ENCODE data around the gene ZNF664. TPM values are rescaled to one million over a fixed set of nuclear protein-coding genes. Genes with fewer than 3 reads are reported as not detected.

The ZNF664 gene
- total and polyA plus RNA-seq, 2 of the 13 experiments (the other 11 are each of a cell fraction or from before 2014, with no cell fraction given): 43.9 to 56.5 TPM

GRCh38 chr12:124019115-124019514, 46.1 kb downstream of the ZNF664 start:
- 0 out of 5 replicates have a peak, but pooled peaks cover 0 to 2% of the 10 kb centered on the region in 2 experiments for H3K36me3 ChIP-seq (replicated peaks in 1 of 2; ENCODE audit: control insufficient read depth in 1 of 2, insufficient read depth in 2 of 2, low read length in 2 of 2)
- no peak overlapping the region for H2AFZ ChIP-seq (ENCODE audit: low read length)
- FAIRE-seq (no peak), ATAC-seq (no peak), DNase-seq (ENCODE audit: low spot score) (no peak)
- no peak overlapping the region for H3K9ac ChIP-seq (ENCODE audit: insufficient read depth, low read depth, low read length)
- H3K4me1 ChIP-seq (ENCODE audit: insufficient read depth, low read length): no peaks in the 10 kb centered on the region
- no peak overlapping the region for H3K4me3 ChIP-seq (replicated peaks in 1 of 3; ENCODE audit: insufficient read depth in 1 of 3, low read depth in 2 of 3, low read length in 3 of 3)
- H3K79me2 ChIP-seq (ENCODE audit: insufficient read depth, low read length): no peaks in the 10 kb centered on the region
- no peaks in the 10 kb centered on the region for H3K27me3 ChIP-seq (ENCODE audit: control insufficient read depth in 1 of 2, insufficient read depth in 2 of 2, low read length in 2 of 2)
- no peak overlapping the region for H3K4me2 ChIP-seq (ENCODE audit: low read depth, low read length)
- CTCF ChIA-PET (ENCODE audit: low intra/inter-chr PET ratio, low total read pairs): no interaction called here
- no peak overlapping the region for H3K27ac ChIP-seq (ENCODE audit: extremely low read length, insufficient read depth, low read length)
- TF ChIP-seq ZNF724P (CRISPR knock-in tag; IDR thresholded peaks at IDR 0.05; ENCODE audit: borderline replicate concordance) (no peak), RXRA (CRISPR knock-in tag; IDR thresholded peaks at IDR 0.05) (no peak), ZNF746 (CRISPR knock-in tag; IDR thresholded peaks at IDR 0.05) (no peak), FOXO1 (CRISPR knock-in tag; IDR thresholded peaks at IDR 0.05) (no peak), STAG1 (CRISPR knock-in tag; IDR thresholded peaks at IDR 0.05) (no peak), ZBTB39 (CRISPR knock-in tag; IDR thresholded peaks at IDR 0.05) (no peak), GMEB2 (CRISPR knock-in tag; IDR thresholded peaks at IDR 0.05; ENCODE audit: low read depth) (no peak), JARID2 (CRISPR knock-in tag; IDR thresholded peaks at IDR 0.05; ENCODE audit: insufficient replicate concordance) (no peak)
- TF ChIP-seq, protein P1, sequence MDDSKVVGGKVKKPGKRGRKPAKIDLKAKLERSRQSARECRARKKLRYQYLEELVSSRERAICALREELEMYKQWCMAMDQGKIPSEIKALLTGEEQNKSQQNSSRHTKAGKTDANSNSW (CRISPR knock-in tag; IDR thresholded peaks at IDR 0.05; ENCODE audit: borderline replicate concordance): no peak
- TF ChIP-seq, protein P2, sequence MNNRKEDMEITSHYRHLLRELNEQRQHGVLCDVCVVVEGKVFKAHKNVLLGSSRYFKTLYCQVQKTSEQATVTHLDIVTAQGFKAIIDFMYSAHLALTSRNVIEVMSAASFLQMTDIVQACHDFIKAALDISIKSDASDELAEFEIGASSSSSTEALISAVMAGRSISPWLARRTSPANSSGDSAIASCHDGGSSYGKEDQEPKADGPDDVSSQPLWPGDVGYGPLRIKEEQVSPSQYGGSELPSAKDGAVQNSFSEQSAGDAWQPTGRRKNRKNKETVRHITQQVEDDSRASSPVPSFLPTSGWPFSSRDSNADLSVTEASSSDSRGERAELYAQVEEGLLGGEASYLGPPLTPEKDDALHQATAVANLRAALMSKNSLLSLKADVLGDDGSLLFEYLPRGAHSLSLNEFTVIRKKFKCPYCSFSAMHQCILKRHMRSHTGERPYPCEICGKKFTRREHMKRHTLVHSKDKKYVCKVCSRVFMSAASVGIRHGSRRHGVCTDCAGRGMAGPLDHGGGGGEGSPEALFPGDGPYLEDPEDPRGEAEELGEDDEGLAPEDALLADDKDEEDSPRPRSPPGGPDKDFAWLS (CRISPR knock-in tag; IDR thresholded peaks at IDR 0.05; ENCODE audit: borderline replicate concordance): no peak
- no peaks in the 10 kb centered on the region for H4K20me1 ChIP-seq (ENCODE audit: insufficient read depth, low read length)
- BruUV-seq (replicated peaks): no TSS peak
- POLR2A ChIA-PET: no interaction called here
- in situ Hi-C loops (cut with HindIII; ENCODE audit: extremely low pct_ligation_motif_present, low pct_unique_long_range_greater_than_20kb) (no loop called here), intact Hi-C loops (cut with micrococcal nuclease; ENCODE audit: unreplicated experiment) (no loop called here)
- H3K9me3 ChIP-seq (ENCODE audit: low read length): no peaks in the 10 kb centered on the region
